NCI-H226 (cell line): ENCODE results near the gene OTOG.

Experiments used
- DNase-seq: peaks from one replicate; pipeline ENCODE4 v3.0.0-alpha.2; 2015

Gene OTOG

GRCh38 chr11:17637901-17638300 lies 90.8 kb downstream of the OTOG start:
- no peak for DNase-seq

DNA sequence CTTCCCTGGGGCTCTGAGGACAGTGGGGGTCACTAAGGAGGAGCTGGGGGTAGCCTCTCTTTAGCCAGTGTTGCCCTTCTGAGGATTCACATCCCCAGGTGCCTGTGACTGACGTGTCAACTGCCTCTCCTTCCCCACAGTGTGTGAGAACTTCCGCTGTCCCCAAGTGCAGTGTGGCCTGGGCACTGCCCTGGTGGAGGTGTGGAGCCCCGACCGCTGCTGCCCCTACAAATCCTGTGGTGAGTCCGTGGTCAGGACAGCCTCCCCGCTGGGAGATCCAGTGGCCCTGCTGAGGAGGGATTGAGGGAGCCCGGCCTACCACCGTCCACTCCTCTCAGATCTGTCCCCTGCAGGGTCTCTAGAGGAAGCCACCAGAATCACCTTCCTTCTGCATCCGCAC lies 91.3 kb downstream of the OTOG start:
- DNase-seq: no peak

- no peak for DNase-seq
Measured at GRCh38 chr11:17639091-17639490, 92.0 kb downstream of the OTOG start.

DNA sequence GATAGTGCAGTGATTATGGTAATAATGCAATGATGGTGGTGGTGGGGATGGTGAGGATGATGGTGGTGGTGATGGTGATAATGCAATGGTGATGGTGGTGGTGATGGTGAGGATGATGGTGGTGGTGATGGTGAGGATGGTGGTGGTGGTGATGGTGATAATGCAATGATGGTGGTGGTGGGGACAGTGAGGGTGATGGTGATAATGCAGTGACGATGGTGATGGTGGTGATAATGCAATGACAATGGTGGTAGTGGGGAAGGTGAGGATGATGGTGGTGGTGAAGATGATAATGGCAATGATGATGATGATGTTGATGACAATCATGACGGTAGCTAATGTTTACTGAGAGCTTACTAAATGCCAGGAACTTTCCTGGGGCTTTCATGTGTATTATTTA lies 92.7 kb downstream of the OTOG start:
- DNase-seq: no peak

DNA sequence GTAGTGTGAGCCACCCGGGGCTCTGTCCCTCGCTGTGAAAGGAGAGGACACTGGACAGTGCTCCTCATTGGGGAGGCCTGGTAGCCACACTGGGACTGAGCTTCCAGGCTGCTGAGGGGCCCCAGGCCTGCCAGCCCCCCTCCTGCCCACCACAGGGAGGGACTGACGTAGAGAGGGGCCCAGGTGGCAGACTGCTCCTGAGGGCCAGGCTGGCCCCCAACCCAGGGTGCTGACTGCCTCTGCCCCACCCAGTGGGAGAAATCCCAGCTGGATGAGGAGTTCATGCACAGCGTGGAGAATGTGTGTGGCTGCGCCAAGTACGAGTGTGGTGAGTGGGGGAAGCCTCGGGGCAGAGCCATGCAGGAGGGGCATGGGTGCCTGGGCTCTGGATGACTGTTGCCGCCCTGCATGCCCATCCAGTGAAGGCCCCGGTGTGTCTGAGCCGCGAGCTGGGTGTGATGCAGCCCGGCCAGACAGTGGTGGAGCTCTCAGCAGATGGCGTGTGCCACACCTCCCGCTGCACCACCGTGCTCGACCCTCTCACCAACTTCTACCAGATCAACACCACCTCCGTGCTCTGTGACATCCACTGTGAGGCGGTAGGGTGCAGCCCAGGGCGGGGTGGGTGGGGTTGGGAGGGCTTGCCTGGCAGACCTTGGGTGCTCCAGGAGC lies 93.6 kb downstream of the OTOG start:
- no peak for DNase-seq

GRCh38 chr11:17641792-17642350 lies 94.8 kb downstream of the OTOG start:
- DNase-seq: no peak

- no peak for DNase-seq
Measured at GRCh38 chr11:17642370-17642769, 95.3 kb downstream of the OTOG start.

GRCh38 chr11:17642980-17643379 lies 95.9 kb downstream of the OTOG start:
- DNase-seq: no peak

DNA sequence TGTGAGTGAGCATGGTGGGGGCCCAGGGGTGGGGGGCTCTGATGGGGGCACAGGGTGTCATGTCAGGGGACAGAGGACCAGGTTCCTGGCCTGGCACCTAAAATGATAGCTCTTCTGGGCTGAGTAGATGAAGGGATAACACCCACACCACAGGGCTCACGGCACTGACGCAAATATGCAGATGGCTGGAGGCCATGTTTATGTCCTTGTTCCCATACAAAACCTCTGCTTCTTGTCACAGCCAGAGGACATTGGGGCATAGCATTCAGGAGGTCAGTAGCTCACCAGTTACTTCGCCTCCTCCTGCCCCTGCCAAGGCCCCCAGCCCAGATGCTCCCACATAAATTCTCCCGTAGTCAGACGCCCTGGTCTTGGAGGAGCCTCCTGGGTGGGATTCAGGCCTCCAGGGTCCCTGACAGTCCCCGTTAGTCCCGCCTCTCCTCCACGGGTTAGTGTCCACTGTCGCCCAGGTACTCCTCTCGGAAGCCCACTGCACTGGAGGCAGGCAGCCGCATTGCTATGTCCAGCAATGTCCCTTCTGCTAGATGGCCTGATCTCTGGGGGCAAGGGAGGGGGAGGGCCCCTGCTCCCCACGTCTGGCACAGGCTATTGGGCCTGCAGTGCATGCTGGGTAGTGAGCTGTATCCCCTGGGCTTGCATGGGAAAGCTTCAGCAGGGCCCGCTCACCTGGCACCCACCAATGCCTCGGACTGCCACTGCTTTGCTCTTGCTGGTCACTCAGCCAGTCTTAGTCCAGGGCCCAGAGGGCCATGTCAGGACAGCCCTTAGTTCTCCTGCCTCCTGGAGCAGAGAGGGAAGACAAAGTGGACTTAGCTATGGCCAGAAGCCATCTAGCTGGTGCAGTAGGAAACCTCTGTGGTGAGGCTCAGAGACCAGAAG lies 96.7 kb downstream of the OTOG start:
- no peak for DNase-seq

GRCh38 chr11:17645190-17645970 lies 98.3 kb downstream of the OTOG start:
- DNase-seq: no peak

- DNase-seq: no peak
Measured at GRCh38 chr11:17646451-17647145, 99.5 kb downstream of the OTOG start.

DNA sequence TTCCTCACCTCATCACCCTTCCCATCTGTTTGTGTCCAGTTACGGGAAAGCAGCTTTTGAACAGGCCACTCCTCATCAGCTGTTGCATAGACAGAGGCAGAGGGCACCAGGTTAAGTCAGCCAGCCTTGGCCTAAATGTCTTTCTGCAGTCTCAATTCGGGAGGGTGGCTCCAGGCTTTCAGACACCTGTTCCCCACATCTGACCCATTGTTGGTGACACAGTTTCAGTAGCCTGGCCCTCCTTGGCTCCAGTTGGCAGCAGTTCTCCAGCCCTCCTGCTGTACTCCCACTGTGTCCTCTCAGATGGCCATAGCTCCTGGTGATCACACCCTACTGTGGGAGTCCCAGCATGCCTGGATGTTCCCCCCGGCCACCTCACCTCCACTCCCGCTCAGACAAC lies 101.5 kb downstream of the OTOG start:
- DNase-seq: no peak

DNA sequence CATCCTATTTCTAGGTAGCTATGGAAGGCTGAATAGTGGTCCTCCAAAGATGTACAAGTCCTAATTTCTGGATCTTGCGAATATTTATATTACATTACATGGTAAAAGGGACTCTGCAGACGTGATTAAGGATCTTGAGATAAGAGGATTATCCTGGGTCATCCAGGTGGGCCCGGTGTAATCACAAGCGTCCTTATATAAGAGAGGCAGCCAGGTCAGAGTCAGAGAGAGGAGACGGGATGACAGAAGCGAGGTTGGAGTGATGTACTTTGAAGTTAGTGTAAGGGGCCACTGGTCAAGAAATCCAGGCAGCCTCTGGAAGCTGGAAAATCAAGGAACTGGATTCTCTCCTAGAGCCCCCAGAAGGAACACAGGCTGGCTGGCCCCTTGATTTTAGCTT lies 102.2 kb downstream of the OTOG start:
- DNase-seq: no peak

DNA sequence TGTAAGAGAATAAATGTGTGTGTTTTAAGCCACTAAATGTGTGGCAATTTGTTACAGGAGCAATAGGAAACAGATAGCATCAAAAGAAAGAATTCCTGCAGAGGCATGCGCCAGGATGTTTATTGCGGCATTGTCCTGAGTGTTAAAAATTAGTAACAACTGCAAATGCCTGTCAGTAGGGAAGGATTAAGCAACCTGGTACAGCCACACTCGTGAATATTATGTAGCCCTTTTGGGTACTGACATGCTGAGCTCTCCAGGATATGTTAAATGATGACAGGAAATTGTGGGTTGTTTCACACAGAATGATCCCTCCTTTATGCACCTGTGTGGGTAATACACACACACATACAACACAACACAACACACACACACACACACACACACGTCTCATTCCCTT lies 102.6 kb downstream of the OTOG start:
- DNase-seq: no peak

GRCh38 chr11:17650127-17650911 lies 103.3 kb downstream of the OTOG start:
- no peak for DNase-seq

DNA sequence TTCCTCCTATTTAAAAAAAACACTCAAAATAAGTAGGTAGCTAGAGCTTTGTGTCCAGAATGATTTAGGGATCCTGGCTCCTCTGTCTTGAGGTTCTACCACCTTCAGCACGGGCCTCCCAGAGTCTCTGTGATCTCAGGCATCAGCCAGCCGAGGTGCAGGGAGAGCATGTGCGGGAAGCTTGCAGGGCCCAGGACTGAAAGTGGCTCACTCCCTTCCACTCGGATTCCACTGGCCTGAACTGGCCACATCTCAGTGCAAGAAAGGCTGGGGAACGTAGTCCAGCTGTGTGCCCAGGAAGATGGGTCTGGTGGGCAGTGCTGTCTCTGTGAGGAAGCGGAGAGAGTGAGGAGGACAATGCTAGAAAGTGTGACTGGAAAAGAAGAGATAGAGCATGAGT lies 104.0 kb downstream of the OTOG start:
- no peak for DNase-seq

DNA sequence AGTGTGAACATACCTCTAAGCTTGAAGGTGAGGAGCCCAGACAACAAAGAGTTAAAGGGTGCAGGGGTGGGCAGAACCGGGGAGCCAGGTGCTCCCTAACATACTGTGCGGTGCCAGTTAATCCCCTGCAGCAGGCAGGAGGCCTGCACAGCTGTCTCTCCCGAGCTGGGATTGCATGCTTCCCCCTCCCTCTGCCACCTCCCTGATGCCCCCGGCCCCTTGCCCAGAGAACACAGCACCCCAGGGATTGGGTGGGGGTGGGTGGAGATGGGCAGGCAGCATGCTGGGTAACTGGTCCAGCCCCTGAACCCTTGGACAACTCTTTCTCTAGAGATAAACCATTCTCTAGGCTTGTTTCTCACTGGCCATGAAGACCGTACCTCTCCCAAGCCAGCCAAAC lies 104.6 kb downstream of the OTOG start:
- DNase-seq: no peak

GRCh38 chr11:17652556-17652955 lies 105.5 kb downstream of the OTOG start:
- DNase-seq: no peak

GRCh38 chr11:17653611-17654010 lies 106.6 kb downstream of the OTOG start:
- no peak for DNase-seq

GRCh38 chr11:17655682-17656081 lies 108.6 kb downstream of the OTOG start:
- DNase-seq: no peak

DNA sequence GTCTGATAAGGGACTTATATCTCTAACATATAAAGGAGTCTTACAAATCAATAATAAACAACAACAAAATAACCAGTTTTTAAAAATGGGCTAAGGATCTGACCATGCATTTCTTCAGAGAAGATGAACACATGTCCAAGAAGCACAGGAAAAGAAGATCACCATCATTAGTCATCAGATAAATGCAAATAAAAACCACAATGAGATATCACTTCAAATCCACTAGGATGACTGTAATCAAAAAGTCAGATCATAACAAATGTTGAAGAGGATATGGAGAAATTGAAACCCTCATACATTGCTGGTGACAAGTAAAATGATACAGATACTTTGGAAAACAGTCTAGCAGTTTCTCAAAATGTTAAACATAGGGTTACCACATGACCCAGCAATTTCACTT lies 111.2 kb downstream of the OTOG start:
- no peak for DNase-seq

DNA sequence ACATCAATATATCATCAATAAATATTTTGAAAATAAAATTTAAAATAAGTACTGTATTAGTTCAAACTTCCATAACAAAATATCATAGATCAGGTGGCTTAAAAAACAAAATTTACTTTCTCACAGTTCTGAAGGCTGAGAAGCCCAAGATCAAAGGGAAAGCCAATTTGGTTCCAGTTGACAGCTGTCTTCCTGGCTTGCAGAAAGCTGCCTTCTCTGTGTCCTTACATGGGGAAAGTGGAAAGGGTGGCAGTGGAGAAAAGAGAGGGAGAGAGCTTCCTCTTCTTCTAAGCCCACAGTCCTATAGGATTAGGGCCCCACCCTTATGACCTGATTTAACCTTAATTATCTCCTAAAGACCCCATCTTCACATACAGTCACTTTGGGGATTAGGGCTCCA lies 121.1 kb downstream of the OTOG start:
- no peak for DNase-seq
